HepG2 (cell line): ENCODE results near the gene FUZ. TPM values are rescaled to one million over a fixed set of nuclear protein-coding genes. Genes with fewer than 3 reads are reported as not detected.

Experiments
- EEA1 ChIP-seq: sonication (generic); formaldehyde crosslinking; IDR thresholded peaks from 2 replicates; pipeline ENCODE4 v1.5.1; 2020; ENCODE audit warnings: mild to moderate bottlenecking, missing genetic modification reagents, borderline replicate concordance
- HNF4A ChIP-seq: sonication (generic); formaldehyde crosslinking; IDR thresholded peaks from 2 replicates; pipeline ENCODE4 v1.4.0; 2020; ENCODE audit warnings: missing genetic modification reagents
- HOXA9 ChIP-seq: sonication (generic); formaldehyde crosslinking; IDR thresholded peaks from 2 replicates; pipeline ENCODE4 v1.8.1; 2022; ENCODE audit warnings: missing genetic modification reagents, mild to moderate bottlenecking, moderate library complexity, borderline replicate concordance
- KMT2B ChIP-seq: IDR thresholded peaks from 2 replicates; pipeline ENCODE4 v1.6.1; 2016; ENCODE audit warnings: missing genetic modification reagents, missing compliant biosample characterization
- RAD51 ChIP-seq: fragments of 450-650 bp; IDR thresholded peaks from 2 replicates; pipeline ENCODE4 v1.6.1; 2016; ENCODE audit warnings: borderline replicate concordance
- RBFOX2 ChIP-seq: fragments of 200-400 bp; formaldehyde crosslinking; IDR thresholded peaks from 2 replicates; pipeline ENCODE4 v1.6.1; 2017; ENCODE audit warnings: low read depth, mild to moderate bottlenecking, low read length
- TMF1 ChIP-seq: sonication (generic); formaldehyde crosslinking; IDR thresholded peaks from 2 replicates; pipeline ENCODE4 v1.8.1; 2022; ENCODE audit warnings: low read depth, missing genetic modification reagents
- ZBTB42 ChIP-seq: sonication (generic); formaldehyde crosslinking; IDR thresholded peaks from 2 replicates; pipeline ENCODE4 v1.5.0; 2020; ENCODE audit warnings: mild to moderate bottlenecking, missing genetic modification reagents
- ZNF235 ChIP-seq: sonication (generic); formaldehyde crosslinking; IDR thresholded peaks from 2 replicates; pipeline ENCODE4 v1.8.1; 2023; ENCODE audit warnings: mild to moderate bottlenecking, missing genetic modification reagents, borderline replicate concordance
- ZNF274 ChIP-seq: sonication (generic); formaldehyde crosslinking; IDR thresholded peaks from 2 replicates; pipeline ENCODE4 v1.5.1; 2020; ENCODE audit warnings: mild to moderate bottlenecking, missing genetic modification reagents
- ZNF572 ChIP-seq: sonication (generic); formaldehyde crosslinking; IDR thresholded peaks from 2 replicates; pipeline ENCODE4 v1.5.1; 2020; ENCODE audit warnings: mild to moderate bottlenecking, missing genetic modification reagents
- ZNF781 ChIP-seq: sonication (generic); formaldehyde crosslinking; IDR thresholded peaks from 2 replicates; pipeline ENCODE4 v1.5.1; 2020; ENCODE audit warnings: borderline replicate concordance, mild to moderate bottlenecking, missing genetic modification reagents; ENCODE audit errors: not compliant biosample characterization
- polyA plus RNA-seq, 8 experiments: library from polyadenylated mRNA; depleted of rRNA in 3 of 8; stranded (reverse) in 7 of 8; unstranded in 1 of 8; fragments of >200 nt; fragmentation: Illumina TruSeq in 4 of 8; extraction: Trizol in 4 of 8; gene quantifications; 2 replicates each; pipeline versions ENCODE4 v1.2.1 to v1.2.3, GENCODE V29; 2011 to 2016; ENCODE audit warnings: low read depth in 4 of 8, missing spikeins in 1 of 8, mixed read lengths in 1 of 8; ENCODE audit not compliant: insufficient read depth in 1 of 8
- total RNA-seq, 5 experiments: library from RNA; depleted of rRNA; stranded (reverse); fragments of >200 nt; fragmentation: Illumina TruSeq; extraction: Trizol; gene quantifications; 2 replicates each; pipeline ENCODE4 v1.2.3, GENCODE V29; 2016; ENCODE audit warnings: low read depth in 1 of 5
- TF ChIP-seq, protein P1 (sequence below), 2 experiments: fragments of 450-650 bp in 1 of 2; sonication (generic) in 1 of 2; formaldehyde crosslinking in 1 of 2; IDR thresholded peaks; 2 replicates each; pipeline versions ENCODE4 v1.6.1 to v1.8.0; 2016 to 2022; ENCODE audit warnings: antibody characterized with exemption in 1 of 2, mild to moderate bottlenecking in 1 of 2, missing genetic modification reagents in 1 of 2
- TF ChIP-seq, protein P2 (sequence below): sonication (generic); formaldehyde crosslinking; IDR thresholded peaks from 2 replicates; pipeline ENCODE4 v1.5.0; 2020; ENCODE audit warnings: mild to moderate bottlenecking, missing genetic modification reagents

The FUZ gene
- total and polyA plus RNA-seq, 2 of the 13 experiments (the other 11 are each of a cell fraction or from before 2014, with no cell fraction given): 0.08 TPM; not detected in 1

DNA sequence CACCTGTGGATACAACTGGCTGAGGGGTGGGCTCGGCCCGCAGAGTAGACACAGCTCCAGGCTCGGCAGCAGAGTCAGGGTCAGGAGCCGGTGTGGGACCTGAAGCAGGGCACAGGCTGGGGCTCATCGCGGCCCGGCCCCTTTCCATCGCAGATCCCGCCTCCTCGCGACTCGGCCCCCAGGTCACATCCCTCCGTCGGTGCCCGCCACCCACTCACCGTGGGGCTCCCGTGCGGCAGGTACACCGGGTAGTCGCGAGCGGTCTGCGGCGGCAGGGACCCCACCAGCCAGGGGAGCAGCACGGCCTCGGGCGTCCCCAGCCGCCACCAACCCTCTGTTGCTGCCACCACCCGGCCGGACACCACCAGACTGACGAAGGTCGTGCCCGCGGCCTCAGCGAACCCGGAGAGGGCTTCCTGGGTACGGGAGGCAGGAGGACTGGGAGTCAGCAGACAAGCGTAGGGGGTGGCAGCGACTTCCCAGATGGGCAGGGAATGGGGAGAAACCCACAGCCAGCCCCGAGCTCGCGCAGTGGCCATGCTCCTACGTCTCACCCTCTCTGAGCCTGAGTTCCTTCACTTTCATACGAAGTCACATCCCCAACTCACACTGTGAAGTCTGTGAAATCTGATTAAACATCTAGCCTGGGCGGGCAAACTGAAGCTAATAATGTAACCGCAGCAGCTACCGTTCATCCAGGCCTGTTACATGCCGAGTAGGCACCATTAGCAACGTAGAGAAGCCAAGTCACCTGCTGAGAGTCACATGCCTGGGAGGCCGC lies 3.7 kb downstream of the FUZ start (continued):
- TF ChIP-seq, protein P1, sequence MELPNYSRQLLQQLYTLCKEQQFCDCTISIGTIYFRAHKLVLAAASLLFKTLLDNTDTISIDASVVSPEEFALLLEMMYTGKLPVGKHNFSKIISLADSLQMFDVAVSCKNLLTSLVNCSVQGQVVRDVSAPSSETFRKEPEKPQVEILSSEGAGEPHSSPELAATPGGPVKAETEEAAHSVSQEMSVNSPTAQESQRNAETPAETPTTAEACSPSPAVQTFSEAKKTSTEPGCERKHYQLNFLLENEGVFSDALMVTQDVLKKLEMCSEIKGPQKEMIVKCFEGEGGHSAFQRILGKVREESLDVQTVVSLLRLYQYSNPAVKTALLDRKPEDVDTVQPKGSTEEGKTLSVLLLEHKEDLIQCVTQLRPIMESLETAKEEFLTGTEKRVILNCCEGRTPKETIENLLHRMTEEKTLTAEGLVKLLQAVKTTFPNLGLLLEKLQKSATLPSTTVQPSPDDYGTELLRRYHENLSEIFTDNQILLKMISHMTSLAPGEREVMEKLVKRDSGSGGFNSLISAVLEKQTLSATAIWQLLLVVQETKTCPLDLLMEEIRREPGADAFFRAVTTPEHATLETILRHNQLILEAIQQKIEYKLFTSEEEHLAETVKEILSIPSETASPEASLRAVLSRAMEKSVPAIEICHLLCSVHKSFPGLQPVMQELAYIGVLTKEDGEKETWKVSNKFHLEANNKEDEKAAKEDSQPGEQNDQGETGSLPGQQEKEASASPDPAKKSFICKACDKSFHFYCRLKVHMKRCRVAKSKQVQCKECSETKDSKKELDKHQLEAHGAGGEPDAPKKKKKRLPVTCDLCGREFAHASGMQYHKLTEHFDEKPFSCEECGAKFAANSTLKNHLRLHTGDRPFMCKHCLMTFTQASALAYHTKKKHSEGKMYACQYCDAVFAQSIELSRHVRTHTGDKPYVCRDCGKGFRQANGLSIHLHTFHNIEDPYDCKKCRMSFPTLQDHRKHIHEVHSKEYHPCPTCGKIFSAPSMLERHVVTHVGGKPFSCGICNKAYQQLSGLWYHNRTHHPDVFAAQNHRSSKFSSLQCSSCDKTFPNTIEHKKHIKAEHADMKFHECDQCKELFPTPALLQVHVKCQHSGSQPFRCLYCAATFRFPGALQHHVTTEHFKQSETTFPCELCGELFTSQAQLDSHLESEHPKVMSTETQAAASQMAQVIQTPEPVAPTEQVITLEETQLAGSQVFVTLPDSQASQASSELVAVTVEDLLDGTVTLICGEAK (IDR thresholded peaks at IDR 0.05): no peak
- TF ChIP-seq, protein P1 (CRISPR knock-in tag; IDR thresholded peaks at IDR 0.05): 0 out of 2 replicates have a peak, but pooled peaks have one; percentile 44
- TF ChIP-seq KMT2B (no peak), TMF1 (CRISPR knock-in tag) (peak; percentile 52; the same call in 1 of the 2 replicates), RAD51 (0 out of 2 replicates have a peak, but pooled peaks have one; percentile 12), ZNF274 (peak; percentile 66; the same call in 1 of the 2 replicates), RBFOX2 (peak; percentile 57; the same call in 1 of the 2 replicates), ZNF572 (CRISPR knock-in tag) (peak; percentile 74), HNF4A (CRISPR knock-in tag) (no peak), ZNF781 (CRISPR knock-in tag) (peak; percentile 2), EEA1 (no peak), ZNF235 (CRISPR knock-in tag) (no peak), HOXA9 (no peak), ZBTB42 (peak; percentile 21; the same call in 1 of the 2 replicates)
- TF ChIP-seq, protein P2, sequence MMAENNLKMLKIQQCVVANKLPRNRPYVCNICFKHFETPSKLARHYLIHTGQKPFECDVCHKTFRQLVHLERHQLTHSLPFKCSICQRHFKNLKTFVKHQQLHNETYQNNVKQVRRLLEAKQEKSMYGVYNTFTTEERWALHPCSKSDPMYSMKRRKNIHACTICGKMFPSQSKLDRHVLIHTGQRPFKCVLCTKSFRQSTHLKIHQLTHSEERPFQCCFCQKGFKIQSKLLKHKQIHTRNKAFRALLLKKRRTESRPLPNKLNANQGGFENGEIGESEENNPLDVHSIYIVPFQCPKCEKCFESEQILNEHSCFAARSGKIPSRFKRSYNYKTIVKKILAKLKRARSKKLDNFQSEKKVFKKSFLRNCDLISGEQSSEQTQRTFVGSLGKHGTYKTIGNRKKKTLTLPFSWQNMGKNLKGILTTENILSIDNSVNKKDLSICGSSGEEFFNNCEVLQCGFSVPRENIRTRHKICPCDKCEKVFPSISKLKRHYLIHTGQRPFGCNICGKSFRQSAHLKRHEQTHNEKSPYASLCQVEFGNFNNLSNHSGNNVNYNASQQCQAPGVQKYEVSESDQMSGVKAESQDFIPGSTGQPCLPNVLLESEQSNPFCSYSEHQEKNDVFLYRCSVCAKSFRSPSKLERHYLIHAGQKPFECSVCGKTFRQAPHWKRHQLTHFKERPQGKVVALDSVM: no peak; the same call in 1 of the 2 replicates
